ENCODE results near the gene BRD3.

- no peak for TF ChIP-seq CTCF (IDR thresholded peaks at IDR 0.05)
- TF ChIP-seq POLR2A (IDR thresholded peaks at IDR 0.05): no peak
Observed at GRCh38 chr9:134024828-134025605, 42.8 kb downstream of the BRD3 start, which contains the start of gene BRD3OS.
